Stimulated activated CD8-positive, alpha-beta memory T cell treated with anti-CD3 and anti-CD28 coated beads, Interleukin-12 subunit alpha, Interleukin-12 subunit beta, amount 100 ng/mL, for 24 hours (primary cell): ENCODE measurements around the gene HS6ST2.

Source experiments
- DNase-seq: peaks from one replicate; pipeline ENCODE4 v3.0.0-alpha.2; 2020; ENCODE audit errors: extremely low read depth

HS6ST2 gene

GRCh38 chrX:132613801-132614200, 344.6 kb downstream of the HS6ST2 start:
- no peak for DNase-seq

GRCh38 chrX:132612821-132613564, 345.4 kb downstream of the HS6ST2 start:
- DNase-seq: no peak

GRCh38 chrX:132610536-132610935, 347.9 kb downstream of the HS6ST2 start:
- DNase-seq: no peak

- no peak for DNase-seq
Observed at GRCh38 chrX:132609362-132609848, 349.0 kb downstream of the HS6ST2 start.

GRCh38 chrX:132603700-132604286, 354.6 kb downstream of the HS6ST2 start:
- DNase-seq: no peak

GRCh38 chrX:132602701-132603100, 355.7 kb downstream of the HS6ST2 start:
- DNase-seq: no peak

- no peak for DNase-seq
Observed at GRCh38 chrX:132594999-132595398, 363.4 kb downstream of the HS6ST2 start.

- DNase-seq: no peak
Observed at GRCh38 chrX:132594129-132594528, 364.3 kb downstream of the HS6ST2 start.

GRCh38 chrX:132592880-132593279, 365.5 kb downstream of the HS6ST2 start:
- DNase-seq: no peak

- DNase-seq: no peak
Observed at GRCh38 chrX:132591719-132592275, 366.6 kb downstream of the HS6ST2 start.

- DNase-seq: no peak
Observed at GRCh38 chrX:132590350-132591026, 367.9 kb downstream of the HS6ST2 start.

- DNase-seq: no peak
Observed at GRCh38 chrX:132584936-132585335, 373.5 kb downstream of the HS6ST2 start.

GRCh38 chrX:132576939-132577338, 381.5 kb downstream of the HS6ST2 start:
- DNase-seq: no peak
